A673 (cell line): ENCODE data around the gene ALKBH4. TPM values are rescaled to one million over a fixed set of nuclear protein-coding genes. Genes with fewer than 3 reads are reported as not detected.

Experiments used
- BruUV-seq: library from RNA; stranded (reverse); fragments of 400-500 nt; replicated peaks from 2 replicates; lab custom pipeline; 2021; lab: Mats Ljungman, UMichigan
- CTCF ChIA-PET: fragments of 300-600 bp; sonication (Branson Sonifier 250); formaldehyde crosslinking; loops from one replicate; lab custom pipeline; 2022; ENCODE audit warnings: antibody characterized with exemption; lab: Charles Lee
- POLR2A ChIA-PET: fragments of 300-600 bp; sonication (Branson Sonifier 250); formaldehyde crosslinking; loops from one replicate; lab custom pipeline; 2022; ENCODE audit warnings: antibody characterized with exemption; ENCODE audit not compliant: low non-redundant PET; lab: Charles Lee
- DNase-seq: peaks from one replicate; pipeline ENCODE4 v3.0.0-alpha.2; 2015; ENCODE audit warnings: low spot score
- H3K27ac ChIP-seq: fragments of 200-600 bp; sonication (generic); 2 replicates; pipeline ENCODE4 v1.5.1; 2016; ENCODE audit warnings: mixed run types, low read depth, mild to moderate bottlenecking, mixed read lengths, antibody characterized with exemption, low read length; ENCODE audit not compliant: poor library complexity, severe bottlenecking
- H3K27me3 ChIP-seq: fragments of 200-600 bp; sonication (generic); replicated peaks from 2 replicates; pipeline ENCODE4 v1.6.1; 2017; ENCODE audit warnings: mixed run types, low read depth, mild to moderate bottlenecking, mixed read lengths, antibody characterized with exemption, low read length; ENCODE audit not compliant: insufficient read depth, poor library complexity
- H3K36me3 ChIP-seq: fragments of 200-600 bp; sonication (generic); 2 replicates; pipeline ENCODE4 v1.6.1; 2016; ENCODE audit warnings: mixed run types, mild to moderate bottlenecking, mixed read lengths, antibody characterized with exemption, low read length; ENCODE audit not compliant: insufficient read depth, poor library complexity, severe bottlenecking
- H3K4me1 ChIP-seq: fragments of 200-600 bp; sonication (generic); 2 replicates; pipeline ENCODE4 v1.6.1; 2017; ENCODE audit warnings: mixed run types, mild to moderate bottlenecking, mixed read lengths, antibody characterized with exemption, low read length; ENCODE audit not compliant: insufficient read depth, poor library complexity, severe bottlenecking
- H3K4me3 ChIP-seq: fragments of 200-600 bp; sonication (generic); 2 replicates; pipeline ENCODE4 v1.5.1; 2016; ENCODE audit warnings: low read depth, mixed run types, mild to moderate bottlenecking, mixed read lengths, low read length; ENCODE audit not compliant: poor library complexity, severe bottlenecking
- H3K9me3 ChIP-seq: fragments of 200-600 bp; sonication (generic); 2 replicates; pipeline ENCODE4 v1.6.1; 2016; ENCODE audit warnings: mixed run types, low read depth, mild to moderate bottlenecking, mixed read lengths, antibody characterized with exemption, low read length; ENCODE audit not compliant: poor library complexity, severe bottlenecking
- CTCF ChIP-seq: fragments of 300-800, 200-600 bp; sonication (generic); conservative IDR thresholded peaks from 2 replicates; pipeline ENCODE4 v1.5.1; 2017; ENCODE audit warnings: low read depth, mild to moderate bottlenecking, antibody characterized with exemption, low read length, moderate library complexity, mixed read lengths
- EZH2 ChIP-seq: fragments of 200-600 bp; sonication (generic); IDR thresholded peaks from 2 replicates; pipeline ENCODE4 v1.6.1; 2017; ENCODE audit warnings: borderline replicate concordance, low read depth, mild to moderate bottlenecking, mixed read lengths, antibody characterized with exemption, low read length; ENCODE audit not compliant: poor library complexity, severe bottlenecking
- intact Hi-C: fragments of 100-400 bp; cut with micrococcal nuclease; formaldehyde crosslinking; loops from one replicate; pipeline ENCODE4 v1.10.0; 2022; ENCODE audit not compliant: unreplicated experiment
- total RNA-seq: library from RNA; stranded (reverse); gene quantifications from 2 replicates; pipeline ENCODE4 v1.2.3, GENCODE V29; 2021

The ALKBH4 gene
- total RNA-seq, 1 experiment from 2014 or later: 17.0 TPM

DNA sequence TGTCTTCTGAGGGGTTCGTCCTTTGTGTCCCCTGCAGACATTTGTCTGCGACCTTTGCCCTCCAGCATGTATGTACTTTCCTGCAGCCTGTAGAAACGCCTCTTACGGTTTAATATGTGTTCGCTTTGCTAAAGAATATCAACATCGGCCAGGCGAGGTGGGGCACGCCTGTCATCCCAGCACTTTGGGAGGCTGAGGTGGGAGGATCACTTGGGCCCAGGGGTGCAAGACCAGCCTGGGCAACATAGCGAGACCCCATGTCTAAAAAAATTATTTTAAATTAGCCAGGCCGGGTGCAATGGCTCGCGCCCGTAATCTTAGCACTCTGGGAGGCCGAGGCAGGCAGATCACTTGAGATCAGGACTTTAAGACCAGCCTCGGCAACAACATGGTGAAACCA lies 15.5 kb downstream of the ALKBH4 start:
- H3K27me3 ChIP-seq: no peaks in the 10 kb centered on the region
- no peak for TF ChIP-seq CTCF
- no peak for TF ChIP-seq EZH2
- POLR2A ChIA-PET: no interaction called here

GRCh38 chr7:102447311-102447710 lies 17.4 kb downstream of the ALKBH4 start:
- no peaks in the 10 kb centered on the region for H3K4me1 ChIP-seq
- BruUV-seq: no TSS peak

More for the DNA sequence above, 15.5 kb downstream of the ALKBH4 start:
- Histone ChIP-seq H3K27ac (no peak overlapping the region), H3K36me3 (no peaks in the 10 kb centered on the region), H3K4me3 (no peak overlapping the region), H3K4me1 (no peaks in the 10 kb centered on the region), H3K9me3 (no peaks in the 10 kb centered on the region)
- CTCF ChIA-PET: no interaction called here
- no TSS peak for BruUV-seq
- no peak for DNase-seq
- intact Hi-C loops: no loop called here

DNA sequence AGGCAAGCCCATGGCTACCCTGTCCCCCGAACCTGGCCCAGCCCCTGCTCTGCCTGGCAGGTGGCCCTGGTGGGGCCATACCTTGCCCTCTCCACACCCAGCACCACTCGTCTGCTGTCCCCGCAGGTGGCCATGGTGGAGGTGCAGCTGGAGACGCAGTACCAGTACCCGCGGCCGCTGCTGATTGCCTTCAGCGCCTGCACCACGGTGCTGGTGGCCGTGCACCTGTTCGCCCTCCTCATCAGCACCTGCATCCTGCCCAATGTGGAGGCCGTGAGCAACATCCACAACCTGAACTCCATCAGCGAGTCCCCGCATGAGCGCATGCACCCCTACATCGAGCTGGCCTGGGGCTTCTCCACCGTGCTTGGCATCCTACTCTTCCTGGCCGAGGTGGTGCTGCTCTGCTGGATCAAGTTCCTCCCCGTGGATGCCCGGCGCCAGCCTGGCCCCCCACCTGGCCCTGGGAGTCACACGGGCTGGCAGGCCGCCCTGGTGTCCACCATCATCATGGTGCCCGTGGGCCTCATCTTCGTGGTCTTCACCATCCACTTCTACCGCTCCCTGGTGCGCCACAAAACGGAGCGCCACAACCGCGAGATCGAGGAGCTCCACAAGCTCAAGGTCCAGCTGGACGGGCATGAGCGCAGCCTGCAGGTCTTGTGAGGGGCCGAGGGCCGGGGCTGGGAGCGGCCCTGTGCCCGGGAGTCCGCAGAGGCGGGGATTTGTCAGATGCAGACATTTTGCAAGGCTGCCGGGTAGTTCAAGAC lies 18.1 kb downstream of the ALKBH4 start:
- BruUV-seq: no TSS peak

More at GRCh38 chr7:102447311-102447710, 17.4 kb downstream of the ALKBH4 start:
- DNase-seq: no peak
- ChIA-PET CTCF (no interaction called here), POLR2A (no interaction called here)
- no peak overlapping the region for H3K27ac ChIP-seq
- TF ChIP-seq EZH2 (no peak), CTCF (no peak)
- H3K9me3 ChIP-seq: no peaks in the 10 kb centered on the region
- no peak overlapping the region for H3K4me3 ChIP-seq
- intact Hi-C loops: no loop called here
- no peaks in the 10 kb centered on the region for H3K27me3 ChIP-seq
- H3K36me3 ChIP-seq: no peaks in the 10 kb centered on the region

More for the DNA sequence above, 18.1 kb downstream of the ALKBH4 start:
- ChIA-PET POLR2A (no interaction called here), CTCF (no interaction called here)
- H3K9me3 ChIP-seq: no peaks in the 10 kb centered on the region
- no peaks in the 10 kb centered on the region for H3K4me1 ChIP-seq
- no peak for DNase-seq
- no peaks in the 10 kb centered on the region for H3K36me3 ChIP-seq
- H3K27ac ChIP-seq: no peak overlapping the region
- H3K27me3 ChIP-seq: no peaks in the 10 kb centered on the region
- TF ChIP-seq CTCF (no peak), EZH2 (no peak)
- intact Hi-C loops: no loop called here
- H3K4me3 ChIP-seq: no peak overlapping the region
